GM23248 (cell line): Measurements from ENCODE around the gene MEIOC. TPM values are rescaled to one million over a fixed set of nuclear protein-coding genes. Genes with fewer than 3 reads are reported as not detected.

Source experiments
- DNase-seq: peaks from one replicate; pipeline ENCODE4 v3.0.0-alpha.2; 2015
- H2AFZ ChIP-seq: fragments of 200-600 bp; sonication (generic); 2 replicates; pipeline ENCODE4 v1.6.1; 2016; ENCODE audit warnings: antibody characterized with exemption
- H3F3A ChIP-seq: fragments of 200-600 bp; sonication (generic); 2 replicates; pipeline ENCODE4 v1.6.1; 2016; ENCODE audit warnings: mild to moderate bottlenecking, antibody characterized with exemption, mixed run types; ENCODE audit not compliant: insufficient read depth
- H3K27ac ChIP-seq: fragments of 200-600 bp; sonication (generic); 2 replicates; pipeline ENCODE4 v1.5.1; 2016; ENCODE audit warnings: mild to moderate bottlenecking
- H3K27me3 ChIP-seq: fragments of 200-600 bp; sonication (generic); replicated peaks from 2 replicates; pipeline ENCODE4 v1.6.1; 2016; ENCODE audit warnings: mild to moderate bottlenecking; ENCODE audit not compliant: insufficient read depth
- H3K36me3 ChIP-seq: fragments of 200-600 bp; sonication (generic); 2 replicates; pipeline ENCODE4 v1.6.1; 2016; ENCODE audit warnings: low read depth, mild to moderate bottlenecking
- H3K4me1 ChIP-seq: fragments of 200-600 bp; sonication (generic); 2 replicates; pipeline ENCODE4 v1.6.1; 2016; ENCODE audit warnings: mild to moderate bottlenecking; ENCODE audit not compliant: insufficient read depth
- H3K4me2 ChIP-seq: fragments of 200-600 bp; sonication (generic); one replicate; pipeline ENCODE4 v1.6.1; 2016; ENCODE audit warnings: mild to moderate bottlenecking; ENCODE audit not compliant: unreplicated experiment
- H3K4me3 ChIP-seq: fragments of 200-600 bp; sonication (generic); 2 replicates; pipeline ENCODE4 v1.5.1; 2016; ENCODE audit warnings: mild to moderate bottlenecking
- H3K79me2 ChIP-seq: fragments of 200-600 bp; sonication (generic); 2 replicates; pipeline ENCODE4 v1.6.1; 2016; ENCODE audit warnings: mild to moderate bottlenecking; ENCODE audit not compliant: insufficient read depth
- H3K9ac ChIP-seq: fragments of 200-600 bp; sonication (generic); 2 replicates; pipeline ENCODE4 v1.6.1; 2016; ENCODE audit warnings: mild to moderate bottlenecking
- H3K9me2 ChIP-seq: fragments of 200-600 bp; sonication (generic); 2 replicates; pipeline ENCODE4 v1.6.1; 2016; ENCODE audit warnings: mixed run types, mild to moderate bottlenecking, moderate library complexity; ENCODE audit not compliant: insufficient read depth
- H3K9me3 ChIP-seq: fragments of 200-600 bp; sonication (generic); one replicate; pipeline ENCODE4 v1.6.1; 2017; ENCODE audit warnings: low read depth
- H4K20me1 ChIP-seq: fragments of 200-600 bp; sonication (generic); 2 replicates; pipeline ENCODE4 v1.6.0; 2016; ENCODE audit not compliant: insufficient read depth
- EZH2 ChIP-seq: fragments of 200-600 bp; sonication (generic); IDR thresholded peaks from 2 replicates; pipeline ENCODE4 v1.6.1; 2018; ENCODE audit warnings: antibody characterized with exemption, mild to moderate bottlenecking; ENCODE audit not compliant: insufficient read depth, poor library complexity, severe bottlenecking
- EZH2phosphoT487 ChIP-seq: fragments of 200-600 bp; sonication (generic); IDR thresholded peaks from 2 replicates; pipeline ENCODE4 v1.6.1; 2018; ENCODE audit warnings: antibody characterized with exemption, moderate library complexity, mild to moderate bottlenecking, low read depth; ENCODE audit not compliant: insufficient read depth
- WGBS, 2 experiments: methylation state at CpG; one replicate each; pipeline ENCODE4 v1.1.6; 2015 to 2017; ENCODE audit warnings: low lambda C conversion rate in 2 of 2, low coverage in 1 of 2; ENCODE audit errors: missing lambda C conversion rate in 2 of 2; 5-methylcytosine and 5-hydroxymethylcytosine counted together
- in situ Hi-C: fragments of 300-500 bp; cut with MboI; formaldehyde crosslinking; loops from 2 replicates; pipeline ENCODE4 v1.15.0; 2020
- polyA plus RNA-seq: library from polyadenylated mRNA; unstranded; fragments of >200 nt; fragmentation: Nextera tagmentation; extraction: Ambion mirVana; gene quantifications from 2 replicates; pipeline ENCODE4 v1.2.1, GENCODE V29; 2016
- total RNA-seq: library from RNA; depleted of rRNA; stranded (reverse); fragments of >200 nt; shearing (Covaris generic); gene quantifications from 2 replicates; pipeline ENCODE4 v1.2.3, GENCODE V29; 2014

The MEIOC gene
- total and polyA plus RNA-seq, 2 experiments from 2014 or later, result 0.65 TPM; not detected in 1

DNA sequence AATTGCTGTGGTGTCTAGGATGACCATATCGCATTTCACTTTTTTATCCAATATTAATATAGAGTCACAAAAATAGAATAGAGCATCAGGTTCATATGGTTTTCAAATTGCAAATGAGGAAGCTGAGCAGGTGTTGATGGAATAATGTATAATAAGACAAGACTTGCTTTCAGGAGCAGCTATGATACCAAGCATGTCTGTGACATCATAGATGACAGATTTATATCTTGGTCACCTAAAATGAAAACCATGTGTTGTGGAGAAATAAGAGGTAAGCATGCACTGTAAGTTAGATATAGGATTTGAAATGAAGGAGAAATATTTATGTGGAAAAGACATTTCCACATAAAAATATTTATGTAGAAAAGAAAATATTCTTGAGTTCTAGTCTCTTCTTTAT, 8.6 kb downstream of the MEIOC start:
- H3K4me3 ChIP-seq, result no peak overlapping the region
- H4K20me1 ChIP-seq, result no peaks in the 10 kb centered on the region
- no peak overlapping the region for H3K9ac ChIP-seq
- H3K9me3 ChIP-seq, result no peaks in the 10 kb centered on the region
- H3K9me2 ChIP-seq, result no peaks in the 10 kb centered on the region
- WGBS, 2 experiments, result 68 to 74% methylated on average over 1 of the region's 1 CpG
- H3K4me1 ChIP-seq, result no peaks in the 10 kb centered on the region
- H3K79me2 ChIP-seq, result no peaks in the 10 kb centered on the region
- TF ChIP-seq EZH2 (no peak), EZH2phosphoT487 (no peak)
- no peak for DNase-seq
- no peaks in the 10 kb centered on the region for H3K27me3 ChIP-seq
- H2AFZ ChIP-seq, result no peak overlapping the region
- no peaks in the 10 kb centered on the region for H3K36me3 ChIP-seq
- no peaks in the 10 kb centered on the region for H3F3A ChIP-seq
- no peak overlapping the region for H3K27ac ChIP-seq
- in situ Hi-C loops, result no loop called here
- no peak overlapping the region for H3K4me2 ChIP-seq

DNA sequence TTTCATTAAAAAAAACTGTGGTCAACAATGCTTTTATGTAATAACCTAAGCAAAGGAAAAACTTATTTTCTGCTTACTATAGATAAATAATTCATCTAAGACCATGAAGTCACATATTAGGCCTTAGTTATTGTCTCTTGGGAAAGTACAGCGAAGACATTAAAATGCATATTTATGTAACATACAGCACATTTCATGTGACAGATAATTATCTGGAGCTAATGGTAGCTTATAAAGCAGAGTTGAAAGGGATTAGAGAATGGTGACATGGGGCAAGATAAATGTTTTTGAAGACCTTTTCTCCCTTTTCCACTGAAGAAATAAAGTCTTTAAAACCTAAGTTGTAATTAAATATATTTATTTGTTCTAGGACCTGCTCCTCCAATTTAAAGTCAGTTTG, 9.7 kb downstream of the MEIOC start:
- H3K79me2 ChIP-seq, result no peaks in the 10 kb centered on the region
- no peak overlapping the region for H2AFZ ChIP-seq
- H3K4me2 ChIP-seq, result no peak overlapping the region
- no peaks in the 10 kb centered on the region for H3K9me2 ChIP-seq
- no peak overlapping the region for H3K27ac ChIP-seq
- H3K9me3 ChIP-seq, result no peaks in the 10 kb centered on the region
- no peaks in the 10 kb centered on the region for H3K36me3 ChIP-seq
- 93 to 96% methylated on average over 1 of the region's 1 CpG for WGBS, 2 experiments
- no peaks in the 10 kb centered on the region for H3F3A ChIP-seq
- no peaks in the 10 kb centered on the region for H3K27me3 ChIP-seq
- H3K9ac ChIP-seq, result no peak overlapping the region
- in situ Hi-C loops, result no loop called here
- TF ChIP-seq EZH2 (no peak), EZH2phosphoT487 (no peak)
- no peak for DNase-seq
- no peaks in the 10 kb centered on the region for H4K20me1 ChIP-seq
- H3K4me1 ChIP-seq, result no peaks in the 10 kb centered on the region
- no peak overlapping the region for H3K4me3 ChIP-seq

DNA sequence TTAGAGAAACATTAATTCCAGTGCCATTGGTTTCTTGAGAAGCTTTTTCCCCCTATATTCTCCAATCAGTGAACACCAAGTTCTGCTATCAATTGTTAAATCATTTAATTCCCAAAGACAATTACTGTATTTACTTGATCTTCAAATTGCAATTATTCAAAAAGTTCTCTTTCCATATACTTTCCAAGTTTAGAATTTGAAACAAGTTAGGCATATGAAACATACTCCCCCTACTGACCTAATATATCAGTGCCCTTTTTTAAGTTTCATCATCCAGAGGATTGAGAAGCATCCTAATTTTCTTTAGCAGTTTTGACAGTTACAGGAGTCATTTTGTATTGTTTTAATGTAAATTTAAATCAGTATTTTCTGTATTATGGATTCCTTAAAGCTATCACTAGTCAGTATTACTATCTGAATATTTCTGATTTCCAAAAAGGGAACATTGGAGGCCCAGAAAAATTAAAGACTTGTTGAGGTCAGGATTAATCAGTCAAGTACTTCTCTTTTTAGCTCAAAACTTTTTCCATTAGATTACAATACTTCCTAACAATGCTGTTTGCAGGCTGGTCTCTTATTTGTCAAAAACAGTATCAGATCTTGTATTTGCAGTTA, 16.3 kb downstream of the MEIOC start:
- Histone ChIP-seq H3K79me2 (no peaks in the 10 kb centered on the region), H4K20me1 (no peaks in the 10 kb centered on the region), H3F3A (peaks cover 2% of the 10 kb centered on the region; the same call in 1 of the 2 replicates), H3K27ac (no peak overlapping the region), H3K27me3 (no peaks in the 10 kb centered on the region), H3K9me3 (no peaks in the 10 kb centered on the region), H3K4me2 (no peak overlapping the region), H2AFZ (peak overlapping the region; percentile 61), H3K9me2 (no peaks in the 10 kb centered on the region), H3K36me3 (no peaks in the 10 kb centered on the region), H3K4me3 (no peak overlapping the region), H3K9ac (no peak overlapping the region; the same call in 1 of the 2 replicates), H3K4me1 (peaks cover 7% of the 10 kb centered on the region)
- TF ChIP-seq EZH2, result no peak
- no peak for TF ChIP-seq EZH2phosphoT487
- in situ Hi-C loops, result no loop called here
- DNase-seq, result peak; percentile 55

DNA sequence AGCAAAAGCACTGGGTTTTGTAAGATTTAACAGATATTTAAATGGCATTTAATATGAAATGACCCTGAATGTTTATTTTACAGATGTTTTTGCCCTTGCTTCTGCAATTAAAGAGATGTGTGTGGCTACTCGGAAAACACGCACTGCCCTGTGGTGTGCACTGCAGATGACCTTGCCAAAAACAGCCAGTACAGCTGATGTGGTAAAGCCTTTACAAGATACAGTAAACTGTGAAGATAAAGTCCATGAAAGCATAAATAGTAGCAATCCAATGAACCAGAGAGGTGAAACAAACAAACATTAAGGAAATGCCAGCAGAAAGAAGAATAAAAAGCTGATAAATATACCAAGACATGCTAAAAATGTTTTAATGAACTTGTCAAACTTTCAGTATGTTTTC, 17.6 kb downstream of the MEIOC start:
- 86 to 92% methylated on average over 2 of the region's 2 CpGs for WGBS, 2 experiments
- Histone ChIP-seq H3K4me3 (no peak overlapping the region), H3K27me3 (no peaks in the 10 kb centered on the region), H3K4me2 (no peak overlapping the region), H4K20me1 (no peaks in the 10 kb centered on the region), H3F3A (peaks cover 10% of the 10 kb centered on the region; the same call in 1 of the 2 replicates), H3K9ac (no peak overlapping the region), H3K9me3 (no peaks in the 10 kb centered on the region), H3K27ac (no peak overlapping the region), H3K4me1 (peaks cover 11% of the 10 kb centered on the region), H2AFZ (no peak overlapping the region), H3K9me2 (no peaks in the 10 kb centered on the region), H3K79me2 (no peaks in the 10 kb centered on the region), H3K36me3 (peaks cover 5% of the 10 kb centered on the region; the same call in 1 of the 2 replicates)
- in situ Hi-C loops, result no loop called here
- TF ChIP-seq EZH2phosphoT487, result no peak
- no peak for TF ChIP-seq EZH2
- no peak for DNase-seq
